ENCODE measurements around the gene ITGA5. TPM values are rescaled to one million over a fixed set of nuclear protein-coding genes. Genes with fewer than 3 reads are reported as not detected.

Gene ITGA5
- total RNA-seq, 1 donor from 2014 or later, result 95.0 TPM

DNA sequence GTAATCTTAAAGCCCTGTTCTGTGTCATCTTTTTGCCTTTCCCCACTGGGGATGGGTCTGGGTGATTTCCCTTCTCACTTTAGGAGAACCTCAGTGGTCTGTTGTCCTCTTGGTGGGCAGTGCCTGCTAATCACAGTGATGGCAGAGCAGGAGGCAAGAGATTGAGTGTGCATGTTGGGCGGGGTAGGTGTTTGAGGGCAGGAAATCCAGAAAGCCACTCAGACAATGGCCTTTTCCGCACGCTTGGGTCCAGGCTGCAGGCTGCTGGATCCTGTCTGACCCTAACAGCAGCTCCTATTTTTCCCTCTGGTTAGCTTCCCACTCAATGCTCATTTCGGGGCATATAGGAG lies 13.7 kb upstream of the ITGA5 start:
- Histone ChIP-seq H3K27ac (peak overlapping the region; percentile 33), H3K9me3 (no peaks in the 10 kb centered on the region), H3K4me3 (peak overlapping the region in 1 of 2 donors; percentile 5), H3K27me3 (no peaks in the 10 kb centered on the region), H3K36me3 (no peaks in the 10 kb centered on the region), H3K4me1 (peaks cover 32% of the 10 kb centered on the region)
- intact Hi-C loops (cut with DNase I), result no loop called here
- TF ChIP-seq POLR2A (IDR thresholded peaks at IDR 0.05), result no peak
- TF ChIP-seq, protein P1, sequence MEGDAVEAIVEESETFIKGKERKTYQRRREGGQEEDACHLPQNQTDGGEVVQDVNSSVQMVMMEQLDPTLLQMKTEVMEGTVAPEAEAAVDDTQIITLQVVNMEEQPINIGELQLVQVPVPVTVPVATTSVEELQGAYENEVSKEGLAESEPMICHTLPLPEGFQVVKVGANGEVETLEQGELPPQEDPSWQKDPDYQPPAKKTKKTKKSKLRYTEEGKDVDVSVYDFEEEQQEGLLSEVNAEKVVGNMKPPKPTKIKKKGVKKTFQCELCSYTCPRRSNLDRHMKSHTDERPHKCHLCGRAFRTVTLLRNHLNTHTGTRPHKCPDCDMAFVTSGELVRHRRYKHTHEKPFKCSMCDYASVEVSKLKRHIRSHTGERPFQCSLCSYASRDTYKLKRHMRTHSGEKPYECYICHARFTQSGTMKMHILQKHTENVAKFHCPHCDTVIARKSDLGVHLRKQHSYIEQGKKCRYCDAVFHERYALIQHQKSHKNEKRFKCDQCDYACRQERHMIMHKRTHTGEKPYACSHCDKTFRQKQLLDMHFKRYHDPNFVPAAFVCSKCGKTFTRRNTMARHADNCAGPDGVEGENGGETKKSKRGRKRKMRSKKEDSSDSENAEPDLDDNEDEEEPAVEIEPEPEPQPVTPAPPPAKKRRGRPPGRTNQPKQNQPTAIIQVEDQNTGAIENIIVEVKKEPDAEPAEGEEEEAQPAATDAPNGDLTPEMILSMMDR (IDR thresholded peaks at IDR 0.05), result no peak
- TF ChIP-seq POLR2AphosphoS5 (IDR thresholded peaks at IDR 0.05; ENCODE audit: insufficient read depth in 1 of 2, low read depth in 1 of 2), result no peak
- no peak for DNase-seq (ENCODE audit: extremely low spot score in 2 of 2)

DNA sequence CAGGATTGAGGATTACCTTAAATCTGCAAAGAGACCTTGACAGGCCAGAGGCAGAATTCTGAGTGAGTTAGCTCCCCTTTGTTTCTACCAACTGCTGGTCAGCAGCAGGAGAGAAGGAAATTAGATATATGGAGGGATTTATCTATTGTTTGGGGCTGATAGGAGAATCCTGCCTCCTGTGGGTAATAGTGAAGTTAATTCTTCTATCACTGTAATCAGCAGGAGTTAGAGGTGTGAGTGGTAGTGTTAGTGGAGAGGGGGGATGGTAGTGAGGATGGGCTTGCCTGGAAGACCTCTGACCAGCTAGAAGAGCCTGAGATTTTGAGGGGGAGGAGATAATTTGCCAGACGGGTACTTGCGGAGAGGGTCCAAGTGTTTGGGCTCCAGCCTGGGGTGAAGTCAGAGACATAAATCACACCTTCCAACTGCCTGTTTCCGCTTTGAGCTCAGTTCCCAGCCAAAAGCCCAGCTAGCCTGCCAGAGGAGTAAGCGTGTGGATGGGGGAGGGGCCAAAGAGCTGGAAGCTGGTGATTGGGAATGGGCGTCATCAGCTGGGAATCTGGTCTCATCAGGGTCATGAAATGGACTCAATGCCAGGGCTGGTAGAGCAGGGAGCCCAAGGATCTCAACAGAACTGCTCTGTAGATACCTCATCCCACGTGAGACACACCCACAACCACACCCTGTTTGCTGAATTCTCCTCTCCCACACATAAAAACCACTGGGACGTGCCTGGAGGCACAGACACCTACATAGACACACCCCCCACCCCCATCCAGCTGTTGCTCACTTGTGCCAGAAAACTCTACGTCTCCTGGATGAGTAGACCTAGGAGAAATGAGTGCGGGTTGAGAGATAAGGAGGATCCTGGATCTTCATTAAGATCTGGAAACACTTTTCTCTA lies 13.1 kb upstream of the ITGA5 start:
- intact Hi-C loops (cut with DNase I), result no loop called here

DNA sequence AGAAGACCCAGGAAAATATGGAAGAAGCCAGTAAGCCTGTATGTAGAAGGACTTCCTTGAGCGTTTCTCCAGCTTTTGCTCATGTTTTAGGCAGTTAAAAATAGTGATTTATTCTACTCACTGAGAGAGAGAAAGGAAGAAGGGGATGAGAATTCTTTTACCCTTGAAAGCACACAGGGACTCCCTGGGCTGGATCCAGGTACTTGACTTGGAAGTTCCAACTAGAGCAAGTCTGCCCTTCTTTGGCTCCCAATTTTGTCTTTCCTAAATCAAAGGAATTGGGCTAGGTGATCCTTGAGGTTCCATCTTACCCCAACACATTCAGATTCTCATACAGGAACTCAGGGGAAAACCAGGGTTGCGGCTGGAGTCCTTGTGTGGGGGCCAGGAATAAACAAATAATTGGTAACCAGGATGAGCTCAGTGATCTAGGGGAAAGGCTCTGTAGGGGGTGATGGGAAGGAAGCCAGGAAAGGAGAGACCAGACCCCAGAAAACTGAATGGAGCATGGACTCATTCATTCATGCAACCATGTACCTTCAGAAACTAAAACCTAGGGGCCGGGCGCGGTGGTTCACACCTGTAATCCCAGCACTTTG lies 11.5 kb upstream of the ITGA5 start:
- H3K4me3 ChIP-seq, result no peak overlapping the region

More for the DNA sequence above, 13.1 kb upstream of the ITGA5 start:
- no peak for DNase-seq (ENCODE audit: extremely low spot score in 2 of 2)
- Histone ChIP-seq H3K36me3 (no peaks in the 10 kb centered on the region), H3K4me3 (peak overlapping the region in 1 of 2 donors; percentile 5), H3K27ac (peak overlapping the region; percentile 33), H3K9me3 (no peaks in the 10 kb centered on the region), H3K27me3 (no peaks in the 10 kb centered on the region), H3K4me1 (peaks cover 37% of the 10 kb centered on the region)
- peak in 1 of 2 donors; percentile 47 for TF ChIP-seq POLR2AphosphoS5 (IDR thresholded peaks at IDR 0.05; ENCODE audit: insufficient read depth in 1 of 2, low read depth in 1 of 2)
- TF ChIP-seq, protein P1 (IDR thresholded peaks at IDR 0.05), result no peak

DNA sequence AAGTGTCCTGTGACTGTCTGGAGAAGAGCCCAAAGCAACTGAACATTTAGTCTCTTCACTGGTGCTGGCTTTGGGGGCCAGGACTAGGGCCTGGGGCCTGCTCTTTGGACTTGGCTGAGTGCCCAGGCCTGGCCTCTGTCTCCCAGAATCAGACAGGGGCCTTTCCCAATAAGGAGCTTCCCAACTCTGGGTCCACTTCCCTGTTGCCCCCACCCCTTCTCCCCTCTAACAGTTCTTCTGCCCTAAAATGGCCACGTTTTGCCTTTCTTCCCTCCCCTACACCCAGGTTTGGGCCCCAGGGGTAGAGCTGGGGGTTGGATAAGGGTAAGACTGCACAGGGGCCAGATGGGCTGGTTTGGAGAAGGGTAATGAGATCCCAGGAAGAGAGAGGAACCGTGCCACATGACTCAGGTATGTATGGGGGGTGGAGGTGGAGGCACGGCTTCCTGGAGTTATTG lies 10.0 kb upstream of the ITGA5 start:
- intact Hi-C loops (cut with DNase I), result no loop called here
- no peak for DNase-seq (ENCODE audit: extremely low spot score in 2 of 2)
- peak overlapping the region; percentile 41 for H3K27ac ChIP-seq

More for the DNA sequence above, 11.5 kb upstream of the ITGA5 start:
- TF ChIP-seq, protein P1 (IDR thresholded peaks at IDR 0.05), result no peak
- TF ChIP-seq POLR2AphosphoS5 (IDR thresholded peaks at IDR 0.05; ENCODE audit: insufficient read depth in 1 of 2, low read depth in 1 of 2), result no peak
- no peak for TF ChIP-seq POLR2A (IDR thresholded peaks at IDR 0.05)
- Histone ChIP-seq H3K36me3 (no peaks in the 10 kb centered on the region), H3K27me3 (no peaks in the 10 kb centered on the region), H3K27ac (no peak overlapping the region), H3K4me1 (peaks cover 52% of the 10 kb centered on the region), H3K9me3 (no peaks in the 10 kb centered on the region)
- intact Hi-C loops (cut with DNase I), result no loop called here
- DNase-seq (ENCODE audit: extremely low spot score in 2 of 2), result no peak

More for the DNA sequence above, 10.0 kb upstream of the ITGA5 start:
- TF ChIP-seq POLR2A (IDR thresholded peaks at IDR 0.05), result no peak
- no peak for TF ChIP-seq POLR2AphosphoS5 (IDR thresholded peaks at IDR 0.05; ENCODE audit: insufficient read depth in 1 of 2, low read depth in 1 of 2)
- TF ChIP-seq, protein P1 (IDR thresholded peaks at IDR 0.05), result no peak
- Histone ChIP-seq H3K27me3 (no peaks in the 10 kb centered on the region), H3K9me3 (no peaks in the 10 kb centered on the region), H3K36me3 (no peaks in the 10 kb centered on the region), H3K4me1 (peaks cover 63% of the 10 kb centered on the region), H3K4me3 (no peak overlapping the region)
